ENCODE data around the gene AFAP1L1.
A peak's percentile ranks its signal among the peaks of the same experiment; 100 is the strongest.

The AFAP1L1 gene

GRCh38 chr5:149314571-149315111, 43.0 kb downstream of the AFAP1L1 start:
- no peak for DNase-seq (ENCODE audit: low spot score)

GRCh38 chr5:149315753-149316152, 44.1 kb downstream of the AFAP1L1 start:
- no peak for DNase-seq (ENCODE audit: low spot score)

- DNase-seq (ENCODE audit: low spot score): peak; percentile 62
Observed at GRCh38 chr5:149317281-149318048, 45.8 kb downstream of the AFAP1L1 start.

- no peak for DNase-seq (ENCODE audit: low spot score)
Observed at GRCh38 chr5:149319174-149319573, 47.5 kb downstream of the AFAP1L1 start.

- peak; percentile 71 for DNase-seq (ENCODE audit: low spot score)
Observed at GRCh38 chr5:149320791-149321330, 49.2 kb downstream of the AFAP1L1 start.

- peak; percentile 19 for DNase-seq (ENCODE audit: low spot score)
Observed at GRCh38 chr5:149322518-149322917, 50.9 kb downstream of the AFAP1L1 start.

- DNase-seq (ENCODE audit: low spot score): no peak
Observed at GRCh38 chr5:149323210-149323609, 51.6 kb downstream of the AFAP1L1 start.

- no peak for DNase-seq (ENCODE audit: low spot score)
Observed at GRCh38 chr5:149323621-149324205, 52.1 kb downstream of the AFAP1L1 start.

GRCh38 chr5:149324641-149325040, 53.0 kb downstream of the AFAP1L1 start:
- no peak for DNase-seq (ENCODE audit: low spot score)

- DNase-seq (ENCODE audit: low spot score): no peak
Observed at GRCh38 chr5:149325166-149325735, 53.6 kb downstream of the AFAP1L1 start.

- no peak for DNase-seq (ENCODE audit: low spot score)
Observed at GRCh38 chr5:149325894-149326293, 54.2 kb downstream of the AFAP1L1 start.

GRCh38 chr5:149326611-149327010, 55.0 kb downstream of the AFAP1L1 start:
- DNase-seq (ENCODE audit: low spot score): no peak

GRCh38 chr5:149328177-149328576, 56.5 kb downstream of the AFAP1L1 start:
- no peak for DNase-seq (ENCODE audit: low spot score)

GRCh38 chr5:149333711-149334443, 62.2 kb downstream of the AFAP1L1 start:
- DNase-seq (ENCODE audit: low spot score): no peak

- no peak for DNase-seq (ENCODE audit: low spot score)
Observed at GRCh38 chr5:149337736-149338135, 66.1 kb downstream of the AFAP1L1 start.

- DNase-seq (ENCODE audit: low spot score): no peak
Observed at GRCh38 chr5:149338364-149338763, 66.7 kb downstream of the AFAP1L1 start.

- no peak for DNase-seq (ENCODE audit: low spot score)
Observed at GRCh38 chr5:149340920-149341319, 69.3 kb downstream of the AFAP1L1 start.

GRCh38 chr5:149341876-149342275, 70.2 kb downstream of the AFAP1L1 start:
- no peak for DNase-seq (ENCODE audit: low spot score)

GRCh38 chr5:149344151-149344550, 72.5 kb downstream of the AFAP1L1 start:
- DNase-seq (ENCODE audit: low spot score): no peak

- peak; percentile 97 for DNase-seq (ENCODE audit: low spot score)
Observed at GRCh38 chr5:149345147-149345891, 73.7 kb downstream of the AFAP1L1 start, which contains the start of gene GRPEL2. Gene GRPEL2, plus strand, starts transcription at chr5:149345499. Its CDS starts 41 bp downstream, at chr5:149345540.

- peak; percentile 19 for DNase-seq (ENCODE audit: low spot score)
Observed at GRCh38 chr5:149345892-149346222, 74.2 kb downstream of the AFAP1L1 start.

Measured in iPS-NIHi11 (cell line).